Mesenchymal stem cell (in vitro differentiated cells and primary cell): ENCODE data around the gene SNRPD2.
A peak's percentile ranks its signal among the peaks of the same experiment; 100 is the strongest.

Experiments
- DNase-seq: peaks from one replicate; pipeline ENCODE4 v3.0.0-alpha.2; 2013
- H2AFZ ChIP-seq: one replicate; pipeline ENCODE4 v1.6.1; 2013; ENCODE audit warnings: low read depth, mild to moderate bottlenecking, control low read depth, inconsistent platforms, low read length, moderate library complexity
- H2AK5ac ChIP-seq: 2 replicates; pipeline ENCODE4 v1.6.1; 2013; ENCODE audit warnings: low read length, moderate library complexity, mild to moderate bottlenecking, inconsistent platforms; ENCODE audit not compliant: severe bottlenecking
- H2BK120ac ChIP-seq: one replicate; pipeline ENCODE4 v1.6.1; 2013; ENCODE audit warnings: low read depth, mild to moderate bottlenecking, inconsistent platforms, low read length, moderate library complexity
- H2BK12ac ChIP-seq, 2 experiments: one replicate each; pipeline ENCODE4 v1.6.1; 2013; ENCODE audit warnings: inconsistent platforms in 2 of 2, low read length in 2 of 2, mild to moderate bottlenecking in 2 of 2, moderate library complexity in 2 of 2, control low read depth in 1 of 2
- H2BK15ac ChIP-seq: one replicate; pipeline ENCODE4 v1.6.1; 2013; ENCODE audit warnings: mild to moderate bottlenecking, low read depth, inconsistent platforms; ENCODE audit not compliant: poor library complexity, severe bottlenecking
- H2BK5ac ChIP-seq: 2 replicates; pipeline ENCODE4 v1.6.1; 2013; ENCODE audit warnings: low read depth, mild to moderate bottlenecking, low read length, control low read depth, inconsistent platforms; ENCODE audit not compliant: poor library complexity, severe bottlenecking
- H3K14ac ChIP-seq, 2 experiments: one replicate each; pipeline ENCODE4 v1.6.1; 2013; ENCODE audit warnings: inconsistent platforms in 2 of 2, low read length in 2 of 2, control low read depth in 1 of 2, mild to moderate bottlenecking in 1 of 2, moderate library complexity in 1 of 2
- H3K18ac ChIP-seq, 2 experiments: one replicate each; pipeline ENCODE4 v1.6.1; 2013; ENCODE audit warnings: inconsistent platforms in 2 of 2, low read length in 2 of 2, control low read depth in 1 of 2, low read depth in 1 of 2, mild to moderate bottlenecking in 1 of 2
- H3K23ac ChIP-seq, 2 experiments: one replicate each; pipeline ENCODE4 v1.6.1; 2013; ENCODE audit warnings: inconsistent platforms in 2 of 2, low read length in 2 of 2, mild to moderate bottlenecking in 2 of 2, moderate library complexity in 2 of 2, control low read depth in 1 of 2
- H3K27ac ChIP-seq: 2 replicates; pipeline ENCODE4 v1.5.1; 2013; ENCODE audit warnings: mild to moderate bottlenecking, moderate library complexity, low read length, control low read depth, inconsistent platforms; ENCODE audit not compliant: poor library complexity, severe bottlenecking
- H3K27me3 ChIP-seq, 2 experiments: 2 replicates each; pipeline versions ENCODE4 v1.6.1 to v1.7.0; 2013; ENCODE audit warnings: low read length in 2 of 2, mild to moderate bottlenecking in 2 of 2, moderate library complexity in 2 of 2, control low read depth in 1 of 2, inconsistent platforms in 1 of 2; ENCODE audit not compliant: control insufficient read depth in 1 of 2, insufficient read depth in 1 of 2
- H3K36me3 ChIP-seq, 2 experiments: 2 replicates each; pipeline versions ENCODE4 v1.6.1 to v1.7.0; 2013; ENCODE audit warnings: low read length in 2 of 2, control low read depth in 1 of 2, inconsistent platforms in 1 of 2, low read depth in 1 of 2, mild to moderate bottlenecking in 1 of 2; ENCODE audit not compliant: insufficient read depth in 2 of 2, control insufficient read depth in 1 of 2
- H3K4ac ChIP-seq, 2 experiments: one replicate each; pipeline ENCODE4 v1.6.1; 2013; ENCODE audit warnings: inconsistent platforms in 2 of 2, low read length in 2 of 2, mild to moderate bottlenecking in 2 of 2, moderate library complexity in 2 of 2, control low read depth in 1 of 2, low read depth in 1 of 2
- H3K4me1 ChIP-seq: 2 replicates; pipeline ENCODE4 v1.6.1; 2013; ENCODE audit warnings: low read depth, low read length, control low read depth; ENCODE audit not compliant: control insufficient read depth, insufficient read depth
- H3K4me2 ChIP-seq: 2 replicates; pipeline ENCODE4 v1.6.1; 2013; ENCODE audit warnings: low read length, mild to moderate bottlenecking, inconsistent platforms; ENCODE audit not compliant: poor library complexity, severe bottlenecking
- H3K4me3 ChIP-seq, 2 experiments: 2 replicates each; pipeline versions ENCODE4 v1.5.1 to v1.7.0; 2013; ENCODE audit warnings: low read length in 2 of 2, mild to moderate bottlenecking in 2 of 2, control low read depth in 1 of 2, low read depth in 1 of 2; ENCODE audit not compliant: insufficient read depth in 1 of 2
- H3K79me1 ChIP-seq: replicated peaks from 2 replicates; pipeline ENCODE4 v1.6.1; 2013; ENCODE audit warnings: mild to moderate bottlenecking, control low read depth, low read length, inconsistent platforms; ENCODE audit not compliant: poor library complexity, severe bottlenecking
- H3K9ac ChIP-seq: 2 replicates; pipeline ENCODE4 v1.7.0; 2013; ENCODE audit warnings: mild to moderate bottlenecking, low read length, moderate library complexity
- H3K9me3 ChIP-seq: 2 replicates; pipeline ENCODE4 v1.7.0; 2013; ENCODE audit warnings: mild to moderate bottlenecking, low read length; ENCODE audit not compliant: control insufficient read depth
- H4K8ac ChIP-seq: one replicate; pipeline ENCODE4 v1.6.1; 2013; ENCODE audit warnings: inconsistent platforms, mild to moderate bottlenecking, low read length, moderate library complexity
- H4K91ac ChIP-seq: one replicate; pipeline ENCODE4 v1.6.1; 2013; ENCODE audit warnings: mild to moderate bottlenecking, low read length, inconsistent platforms
- WGBS: methylation state at CpG from one replicate; pipeline ENCODE4 v1.1.7; 2013; ENCODE audit warnings: mixed read lengths; 5-methylcytosine and 5-hydroxymethylcytosine counted together

The SNRPD2 gene

DNA sequence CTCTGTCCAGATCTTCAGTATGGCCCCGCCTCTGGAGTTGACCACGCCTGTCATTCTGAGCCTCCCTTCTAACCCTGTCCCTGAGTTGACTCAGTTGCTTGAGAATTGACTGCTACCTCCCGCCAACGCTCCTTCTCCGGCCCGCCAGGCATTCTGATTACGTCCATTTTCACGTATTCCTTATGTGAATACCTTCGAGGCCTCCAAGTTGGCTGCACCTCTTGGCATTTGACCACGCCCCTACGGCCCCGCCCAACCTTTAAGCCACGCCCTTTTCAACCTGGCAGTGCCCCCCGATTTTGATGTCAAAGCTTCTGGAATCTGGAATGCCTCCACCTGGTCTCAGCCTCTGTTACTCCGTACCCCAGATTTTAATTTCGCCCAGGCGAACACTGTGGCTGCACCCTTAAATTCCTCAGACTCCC lies 50.9 kb downstream of the SNRPD2 start:
- Histone ChIP-seq H3K27ac (no peak overlapping the region), H2BK120ac (no peak overlapping the region), H3K9ac (no peak overlapping the region), H3K4me1 (peaks cover 36% of the 10 kb centered on the region), H3K23ac (no peak overlapping the region), H2AK5ac (no peak overlapping the region), H3K27me3 (peaks cover 0 to 16% of the 10 kb centered on the region in 2 experiments), H3K4me3 (no peak overlapping the region), H3K14ac (no peak overlapping the region), H2BK12ac (peak overlapping the region in 1 of 2 experiments; percentile 11), H3K4me2 (peak overlapping the region; percentile 26), H4K91ac (no peak overlapping the region), H2AFZ (no peak overlapping the region), H3K36me3 (peaks cover 0 to 3% of the 10 kb centered on the region in 2 experiments), H3K18ac (peak overlapping the region; percentile 17 to 35), H2BK15ac (peak overlapping the region; percentile 23), H3K79me1 (peaks cover 7% of the 10 kb centered on the region), H4K8ac (peak overlapping the region; percentile 12), H3K4ac (peak overlapping the region in 1 of 2 experiments; percentile 46), H3K9me3 (no peaks in the 10 kb centered on the region), H2BK5ac (no peak overlapping the region)
- DNase-seq = no peak
- 54% methylated on average over 17 of the region's 17 CpGs for WGBS

DNA sequence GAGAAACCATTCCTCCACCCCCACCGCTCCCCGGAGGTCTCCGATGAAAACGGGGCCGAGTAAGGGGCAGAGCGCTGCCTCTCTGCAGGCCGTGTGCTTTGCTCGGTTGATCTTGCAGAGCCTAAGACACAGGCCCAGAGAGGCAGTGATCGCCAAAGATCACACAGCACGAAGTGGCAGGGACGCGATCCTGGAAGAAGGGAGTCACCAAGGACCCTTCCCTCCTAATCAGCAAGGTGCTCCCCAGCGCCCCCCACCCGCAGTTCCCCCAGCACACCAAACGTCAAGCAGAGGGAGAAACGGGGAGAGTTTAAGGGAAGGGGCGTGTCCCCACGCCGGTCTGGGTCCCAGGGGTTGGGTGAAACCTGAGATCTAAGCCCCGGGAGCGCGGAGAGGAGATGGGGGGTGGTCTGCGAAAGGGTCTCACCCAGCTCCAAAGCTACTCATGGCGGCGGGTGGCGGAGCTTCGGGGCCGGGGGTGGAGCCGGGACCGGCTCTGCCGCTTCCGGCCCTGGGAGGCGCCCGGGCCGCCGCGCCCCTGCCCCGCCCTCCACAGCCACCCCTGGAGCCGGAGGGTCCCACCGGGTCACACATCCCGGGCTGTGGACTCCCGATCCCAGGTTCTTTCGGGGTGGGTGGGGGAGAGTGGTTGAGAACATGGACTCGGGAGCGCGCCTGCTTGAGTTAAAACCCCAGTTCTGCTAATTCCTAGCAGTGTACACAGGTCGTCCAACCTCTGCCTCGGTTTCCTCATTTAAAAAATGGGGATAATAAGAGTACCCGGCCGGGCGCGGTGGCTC lies 52.6 kb downstream of the SNRPD2 start, which contains the start of gene EML2:
Gene EML2, minus strand, starts transcription at position 468 of the 800 bp plus-strand sequence. Its CDS starts 21 bp downstream, at position 447.
- Histone ChIP-seq H3K79me1 (peaks cover 7% of the 10 kb centered on the region), H4K91ac (peak within 1 kb of the TSS; percentile 73), H3K9ac (peak within 1 kb of the TSS; percentile 90), H2AFZ (no peak within 1 kb of the TSS), H2BK12ac (peak within 1 kb of the TSS; percentile 27 to 34), H3K9me3 (no peaks in the 10 kb centered on the region), H3K14ac (no peak within 1 kb of the TSS), H3K27ac (peak within 1 kb of the TSS; percentile 26), H2BK120ac (peak within 1 kb of the TSS; percentile 39), H3K18ac (peak within 1 kb of the TSS; percentile 65 to 82), H3K4me1 (peaks cover 32% of the 10 kb centered on the region), H3K23ac (no peak within 1 kb of the TSS), H3K4me2 (peak within 1 kb of the TSS; percentile 88), H3K4me3 (peak within 1 kb of the TSS; percentile 73 to 92), H3K4ac (peak within 1 kb of the TSS; percentile 30 to 81), H2BK15ac (no peak within 1 kb of the TSS), H3K27me3 (peaks cover 0 to 7% of the 10 kb centered on the region in 2 experiments), H2AK5ac (peak within 1 kb of the TSS; percentile 30), H4K8ac (peak within 1 kb of the TSS; percentile 78), H2BK5ac (no peak within 1 kb of the TSS), H3K36me3 (peaks cover 2 to 3% of the 10 kb centered on the region in 2 experiments)
- DNase-seq = peak; percentile 38
- WGBS = 8% methylated on average over 42 of the region's 52 CpGs

DNA sequence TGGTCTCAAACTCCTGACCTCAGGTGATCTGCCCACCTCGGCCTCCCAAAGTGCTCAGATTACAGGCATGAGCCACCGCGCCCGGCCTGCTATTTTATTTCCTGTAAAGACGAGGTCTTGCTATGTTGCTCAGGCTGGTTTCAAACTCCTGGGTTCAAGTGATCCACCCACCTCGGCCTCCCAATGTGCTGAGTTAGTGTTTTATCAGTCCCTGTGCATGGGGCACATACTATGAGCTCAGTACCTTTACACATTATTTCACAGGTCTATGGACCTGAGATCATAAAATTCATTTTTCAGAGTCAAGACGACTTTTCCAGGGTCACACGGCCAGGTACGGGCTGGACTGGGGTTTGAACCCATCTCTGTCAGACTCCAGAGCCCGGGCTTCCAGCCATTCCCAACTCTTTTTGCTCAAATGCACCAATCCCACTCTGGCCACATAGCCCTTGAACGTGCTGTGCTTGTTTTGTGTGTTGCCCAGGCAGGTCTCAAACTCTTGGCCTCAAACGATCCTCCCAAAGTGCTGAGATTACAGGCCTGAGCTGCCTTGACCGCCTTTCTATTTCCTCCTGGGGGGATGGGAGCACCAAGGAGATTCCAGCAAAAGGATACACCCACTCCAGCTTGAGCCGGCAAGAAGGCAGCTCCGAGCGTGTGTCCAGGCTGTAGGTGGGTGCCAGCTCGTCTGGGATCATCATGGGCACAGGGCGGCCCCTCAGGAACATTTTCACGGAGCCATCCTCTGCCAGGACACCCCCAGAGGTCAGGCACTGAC lies 53.7 kb downstream of the SNRPD2 start:
- no peak overlapping the region for H2AK5ac ChIP-seq
- H2BK120ac ChIP-seq = peak overlapping the region; percentile 27
- H3K27me3 ChIP-seq = no peaks in the 10 kb centered on the region
- peak overlapping the region; percentile 2 for H4K8ac ChIP-seq
- peaks cover 7% of the 10 kb centered on the region for H3K79me1 ChIP-seq
- H2AFZ ChIP-seq = no peak overlapping the region
- H2BK12ac ChIP-seq = peak overlapping the region in 1 of 2 experiments; percentile 40
- WGBS = 45% methylated on average over 19 of the region's 19 CpGs
- H2BK15ac ChIP-seq = no peak overlapping the region
- H3K23ac ChIP-seq = no peak overlapping the region
- no peaks in the 10 kb centered on the region for H3K9me3 ChIP-seq
- H3K4me1 ChIP-seq = peaks cover 24% of the 10 kb centered on the region
- peak overlapping the region in 1 of 2 experiments; percentile 65 for H3K18ac ChIP-seq
- H3K4me3 ChIP-seq = peak overlapping the region; percentile 73 to 92
- no peak overlapping the region for H3K14ac ChIP-seq
- H2BK5ac ChIP-seq = no peak overlapping the region
- peak overlapping the region; percentile 24 to 30 for H3K4ac ChIP-seq
- H3K9ac ChIP-seq = peak overlapping the region; percentile 90
- H3K27ac ChIP-seq = peak overlapping the region; percentile 26
- DNase-seq = peak; percentile 73
- H4K91ac ChIP-seq = no peak overlapping the region
- H3K4me2 ChIP-seq = peak overlapping the region; percentile 88
- peaks cover 3 to 7% of the 10 kb centered on the region in 2 experiments for H3K36me3 ChIP-seq
